Stimulated activated naive CD8-positive, alpha-beta T cell treated with anti-CD3 and anti-CD28 coated beads, Interleukin-15, Interleukin-2, amounts not matched to agents 100 ng/mL and 50 ng/mL, for 24 hours (primary cell): ENCODE data around the gene PVALEF.

Experiments
- H3K27ac Mint-ChIP-seq: one replicate; pipeline ENCODE4 v1.8.0; 2021; ENCODE audit warnings: mild to moderate bottlenecking, mixed read lengths
- H3K27me3 Mint-ChIP-seq: one replicate; pipeline ENCODE4 v1.8.0; 2021; ENCODE audit warnings: mixed read lengths
- H3K36me3 Mint-ChIP-seq: one replicate; pipeline ENCODE4 v1.8.0; 2021; ENCODE audit warnings: low read depth, mixed read lengths
- H3K4me1 Mint-ChIP-seq: one replicate; pipeline ENCODE4 v1.8.0; 2021; ENCODE audit warnings: low read depth, mixed read lengths
- H3K4me3 Mint-ChIP-seq: one replicate; pipeline ENCODE4 v1.8.0; 2021; ENCODE audit warnings: mild to moderate bottlenecking, mixed read lengths
- H3K9me3 Mint-ChIP-seq: one replicate; pipeline ENCODE4 v1.8.0; 2021; ENCODE audit warnings: mixed read lengths

The PVALEF gene

DNA sequence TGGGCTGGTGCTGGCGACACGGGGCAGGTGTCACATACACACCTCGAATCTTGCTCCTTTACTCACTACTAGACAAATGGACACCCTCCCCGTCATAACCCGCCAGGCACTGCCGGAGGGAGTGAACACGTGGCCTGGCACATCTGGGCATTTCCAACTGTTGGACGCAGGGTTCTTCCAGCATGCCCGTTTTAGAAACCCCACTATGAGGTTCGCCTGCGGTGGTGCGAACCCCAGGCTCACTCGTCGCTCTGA, 64.3 kb downstream of the PVALEF start:
- H3K27me3 Mint-ChIP-seq = no peaks in the 10 kb centered on the region
- H3K27ac Mint-ChIP-seq = no peak overlapping the region
- H3K36me3 Mint-ChIP-seq = peaks cover 15% of the 10 kb centered on the region
- no peaks in the 10 kb centered on the region for H3K9me3 Mint-ChIP-seq
- no peak overlapping the region for H3K4me3 Mint-ChIP-seq
- H3K4me1 Mint-ChIP-seq = peaks cover 11% of the 10 kb centered on the region

DNA sequence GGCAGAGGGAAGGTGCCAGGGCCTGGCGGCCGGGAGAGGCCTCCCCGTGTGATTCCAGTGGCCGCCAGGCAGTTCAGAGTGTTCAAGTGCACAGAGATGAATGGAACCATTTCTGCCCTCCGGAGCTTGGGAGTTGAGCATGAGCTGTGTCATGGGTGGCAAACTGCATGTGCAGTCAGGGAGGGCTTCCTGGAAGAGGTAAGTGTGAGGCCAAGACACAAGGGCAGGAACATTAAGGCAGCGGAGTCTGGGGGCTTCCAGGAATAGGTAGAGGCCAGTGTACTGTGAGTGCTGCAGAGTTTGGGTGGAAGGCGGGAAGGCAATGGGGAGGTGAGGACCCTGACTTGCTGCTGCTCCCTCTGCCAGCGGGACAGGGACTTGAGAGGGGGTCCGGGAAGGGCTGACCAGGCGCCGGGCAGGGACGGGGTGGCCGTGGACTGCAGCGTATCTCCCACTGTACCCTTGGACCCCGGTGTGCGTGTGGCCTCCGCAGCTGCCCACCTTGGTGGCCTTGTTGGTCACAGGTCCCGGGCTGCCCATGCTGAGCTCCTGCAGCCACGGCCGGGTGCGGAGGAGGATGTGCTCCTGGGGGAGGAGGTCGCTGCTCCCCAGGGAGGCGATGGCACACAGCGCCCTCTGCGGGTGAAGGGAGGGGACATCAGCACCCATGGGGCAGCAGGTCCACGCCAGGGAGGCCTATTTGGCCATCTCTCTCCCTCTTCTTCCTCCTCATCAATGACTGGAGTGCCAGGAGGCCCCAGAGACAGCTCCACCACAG, 64.9 kb downstream of the PVALEF start:
- Mint-ChIP-seq H3K27ac (no peak overlapping the region), H3K4me1 (peaks cover 15% of the 10 kb centered on the region), H3K9me3 (no peaks in the 10 kb centered on the region), H3K36me3 (peaks cover 20% of the 10 kb centered on the region), H3K4me3 (no peak overlapping the region), H3K27me3 (no peaks in the 10 kb centered on the region)

DNA sequence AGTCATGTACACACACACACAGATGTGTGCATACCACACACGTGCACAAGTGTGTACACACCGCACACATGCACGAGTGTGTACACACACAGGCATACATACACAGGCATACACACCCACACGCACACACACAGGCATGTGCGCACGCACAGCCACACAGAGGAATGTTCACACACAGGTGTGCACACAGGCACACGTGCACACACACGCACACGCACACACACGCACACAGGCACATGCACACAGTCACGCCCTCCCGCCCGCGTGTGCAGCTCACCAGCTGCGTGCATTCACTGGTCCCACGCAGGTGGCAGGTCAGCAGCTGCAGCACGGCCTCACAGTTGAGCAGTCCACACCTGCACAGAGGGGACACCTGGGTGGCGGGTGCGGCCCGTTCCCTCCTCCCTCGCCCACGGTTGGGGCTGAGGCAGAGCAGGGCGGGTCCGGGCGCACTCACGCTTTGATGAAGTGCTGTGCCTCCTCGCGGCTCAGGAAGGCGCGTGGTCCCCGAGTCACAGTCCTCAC, 65.9 kb downstream of the PVALEF start:
- H3K4me1 Mint-ChIP-seq = peaks cover 15% of the 10 kb centered on the region
- no peaks in the 10 kb centered on the region for H3K9me3 Mint-ChIP-seq
- H3K27me3 Mint-ChIP-seq = no peaks in the 10 kb centered on the region
- H3K27ac Mint-ChIP-seq = no peak overlapping the region
- H3K4me3 Mint-ChIP-seq = no peak overlapping the region
- H3K36me3 Mint-ChIP-seq = peaks cover 20% of the 10 kb centered on the region

DNA sequence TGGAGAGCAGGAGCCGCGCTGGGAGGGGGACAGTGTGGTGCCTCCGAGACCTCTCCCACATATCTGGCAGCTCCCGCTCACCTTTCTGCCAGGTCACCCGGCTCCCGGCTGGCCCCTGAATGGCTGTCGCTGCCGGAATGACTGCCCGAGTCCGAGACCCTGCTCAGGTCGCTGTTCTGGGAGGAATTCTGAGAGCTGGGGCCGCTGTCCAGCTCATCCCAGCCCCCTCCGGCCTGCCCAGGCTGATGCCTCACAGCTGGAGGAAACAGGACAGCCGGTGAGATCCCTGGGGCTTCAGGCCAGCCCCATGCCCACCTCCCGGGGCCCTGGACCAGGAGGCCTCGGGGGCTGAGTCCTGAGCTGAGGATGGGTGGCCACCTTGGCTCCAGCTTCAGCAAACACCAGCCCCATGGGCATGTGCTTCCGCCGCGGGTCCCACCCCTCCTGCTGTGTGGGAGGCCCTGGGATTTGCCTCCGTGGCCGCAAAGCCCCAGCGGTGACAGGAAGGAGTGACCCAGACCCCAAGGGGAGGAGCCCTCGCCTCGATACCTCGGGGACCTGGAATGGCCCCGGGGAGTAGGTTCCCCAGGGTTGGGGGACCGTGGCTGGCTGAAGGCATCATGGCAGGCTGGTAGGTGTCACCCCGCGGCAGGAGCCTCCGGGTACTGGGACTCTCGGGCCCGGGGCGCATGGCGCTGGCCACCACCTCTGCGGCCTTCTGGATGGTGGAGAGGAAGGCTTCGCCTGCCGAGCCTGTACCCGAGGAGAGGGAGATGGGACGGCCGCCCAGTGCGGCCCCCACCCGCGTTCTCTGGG, 66.7 kb downstream of the PVALEF start:
- no peak overlapping the region for H3K27ac Mint-ChIP-seq
- H3K36me3 Mint-ChIP-seq = peaks cover 20% of the 10 kb centered on the region
- H3K4me3 Mint-ChIP-seq = no peak overlapping the region
- no peaks in the 10 kb centered on the region for H3K27me3 Mint-ChIP-seq
- peaks cover 15% of the 10 kb centered on the region for H3K4me1 Mint-ChIP-seq
- H3K9me3 Mint-ChIP-seq = no peaks in the 10 kb centered on the region
